Measurements from ENCODE around the gene PCNX3.

- no peak for TF ChIP-seq SIN3A (IDR thresholded peaks at IDR 0.05; ENCODE audit: low read depth)
- no peak for TF ChIP-seq CTCF (IDR thresholded peaks at IDR 0.05 in 2 of 3, conservative IDR thresholded peaks at IDR 0.05 in 1 of 3; ENCODE audit: borderline replicate concordance in 1 of 3, insufficient read depth in 1 of 3, low read depth in 2 of 3, low read length in 2 of 3)
- TF ChIP-seq POLR2AphosphoS5 (IDR thresholded peaks at IDR 0.05; ENCODE audit: low read depth, low read length), result no peak
- no peak for TF ChIP-seq CEBPB (IDR thresholded peaks at IDR 0.05; ENCODE audit: low read depth)
- no peak for TF ChIP-seq YY1 (IDR thresholded peaks at IDR 0.05; ENCODE audit: extremely low read depth, insufficient replicate concordance, low read depth, low read length)
Measured at GRCh38 chr11:65646288-65646957, 30.8 kb downstream of the PCNX3 start.

Measured in HCT116 (cell line).